ENCODE data around the gene VPS16.
"Not testable (repeated sequence)": the region's sequence is repeated elsewhere in the genome, so short reads cannot be mapped to it uniquely, and the experiment has no call there.

VPS16 gene

DNA sequence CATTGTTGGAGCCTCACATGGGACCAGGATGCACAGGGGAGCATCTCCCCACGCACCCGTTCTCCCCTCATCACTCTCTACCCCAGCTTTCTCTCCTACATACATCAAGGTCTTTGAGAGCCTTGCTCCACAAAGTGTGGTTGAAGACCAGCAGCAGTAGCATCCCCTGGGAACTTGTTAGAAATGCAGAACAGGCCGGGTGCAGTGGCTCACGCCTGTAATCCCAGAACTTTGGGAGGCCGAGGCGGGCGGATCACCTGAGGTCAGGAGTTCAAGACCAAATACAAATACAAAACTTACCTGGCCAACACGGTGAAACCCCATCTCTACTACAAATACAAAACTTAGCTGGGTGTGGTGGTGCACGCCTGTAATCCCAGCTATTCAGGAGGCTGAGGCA lies 32.6 kb upstream of the VPS16 start:
- DNase-seq, result not testable (repeated sequence)

DNA sequence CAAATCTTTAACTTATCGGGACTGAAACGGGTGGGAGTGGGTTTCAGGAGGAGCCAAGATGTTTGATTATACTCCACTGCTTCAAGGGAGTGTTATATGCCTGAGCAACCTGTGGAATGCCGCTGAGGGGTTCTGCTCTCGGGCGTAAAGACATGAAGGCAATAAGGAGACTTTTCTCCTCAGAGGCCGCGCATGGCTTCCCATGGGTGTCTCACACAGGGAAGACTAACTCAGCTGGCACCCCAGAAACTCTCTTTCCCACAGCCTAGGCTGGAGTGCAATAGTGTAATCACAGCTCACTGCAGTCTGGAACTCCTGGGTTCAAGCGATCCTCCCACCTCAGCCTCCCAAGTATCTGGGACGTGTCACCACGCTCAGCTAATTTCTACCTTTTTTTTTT lies 30.9 kb upstream of the VPS16 start:
- peak; percentile 52 for DNase-seq

DNA sequence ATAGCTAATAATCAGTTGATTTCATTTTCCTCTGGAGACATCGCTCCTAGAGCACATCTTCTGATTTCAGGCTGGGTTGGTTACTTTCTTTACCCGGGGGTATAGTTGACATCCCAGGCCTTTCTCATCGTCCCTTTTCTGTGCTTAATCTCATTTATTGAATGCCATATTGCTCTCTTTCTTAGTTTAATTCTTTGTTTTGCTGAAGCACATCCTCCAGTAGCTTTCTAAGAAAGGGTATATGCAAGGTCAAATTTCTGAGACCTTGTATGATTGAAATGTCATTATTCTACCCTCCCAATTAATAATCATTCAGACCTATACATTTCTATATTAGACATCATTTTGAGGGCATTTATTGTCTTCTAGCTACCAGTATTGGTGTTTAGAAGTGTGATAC lies 28.4 kb upstream of the VPS16 start:
- DNase-seq, result no peak

DNA sequence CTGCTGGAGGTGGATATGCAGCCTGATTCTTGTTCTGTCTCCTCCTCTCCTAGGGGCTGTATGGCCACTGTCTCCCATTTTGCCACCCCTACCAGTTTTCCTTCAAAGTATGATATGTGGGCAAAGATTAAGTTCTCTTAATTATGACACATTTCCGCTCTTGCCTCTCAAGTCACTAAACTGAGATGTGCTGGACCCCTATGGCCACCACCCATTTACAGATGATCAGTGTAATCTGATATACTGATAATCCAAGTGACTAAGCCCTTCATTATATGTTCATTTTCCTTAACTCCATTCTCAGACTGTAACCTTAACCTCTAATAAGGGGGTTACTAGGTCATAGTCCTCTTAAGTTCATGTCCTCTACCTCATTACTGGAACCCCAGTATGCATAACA lies 26.5 kb upstream of the VPS16 start:
- DNase-seq, result no peak

DNA sequence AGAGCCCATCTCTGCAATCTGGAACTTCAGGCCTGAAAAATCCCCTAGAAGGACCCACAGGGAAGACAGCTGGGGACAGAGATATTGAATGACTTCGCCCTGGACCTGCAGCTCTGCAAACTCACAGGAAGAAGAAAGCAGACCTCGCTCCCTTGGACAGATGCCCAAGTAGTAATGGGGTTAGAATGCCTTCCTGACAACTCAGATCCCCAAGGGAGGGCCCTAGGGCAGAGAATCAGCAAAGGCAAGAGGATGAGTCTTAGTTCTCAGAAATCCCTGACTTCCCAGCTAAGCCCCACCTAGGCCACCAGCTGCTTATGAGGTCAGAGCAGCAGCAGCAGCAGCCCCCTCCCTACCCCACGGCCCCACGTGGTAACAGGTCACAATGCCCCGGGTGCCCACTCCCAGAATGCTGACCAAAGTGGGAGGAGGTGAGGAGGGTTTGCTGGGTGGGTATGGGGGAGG lies 25.9 kb upstream of the VPS16 start, which contains the start of gene C20orf141:
Gene C20orf141 (plus strand): TSS at position 401 of the 465 bp plus-strand sequence. CDS start 198 bp downstream, outside the sequence.
- DNase-seq, result peak; percentile 93

DNA sequence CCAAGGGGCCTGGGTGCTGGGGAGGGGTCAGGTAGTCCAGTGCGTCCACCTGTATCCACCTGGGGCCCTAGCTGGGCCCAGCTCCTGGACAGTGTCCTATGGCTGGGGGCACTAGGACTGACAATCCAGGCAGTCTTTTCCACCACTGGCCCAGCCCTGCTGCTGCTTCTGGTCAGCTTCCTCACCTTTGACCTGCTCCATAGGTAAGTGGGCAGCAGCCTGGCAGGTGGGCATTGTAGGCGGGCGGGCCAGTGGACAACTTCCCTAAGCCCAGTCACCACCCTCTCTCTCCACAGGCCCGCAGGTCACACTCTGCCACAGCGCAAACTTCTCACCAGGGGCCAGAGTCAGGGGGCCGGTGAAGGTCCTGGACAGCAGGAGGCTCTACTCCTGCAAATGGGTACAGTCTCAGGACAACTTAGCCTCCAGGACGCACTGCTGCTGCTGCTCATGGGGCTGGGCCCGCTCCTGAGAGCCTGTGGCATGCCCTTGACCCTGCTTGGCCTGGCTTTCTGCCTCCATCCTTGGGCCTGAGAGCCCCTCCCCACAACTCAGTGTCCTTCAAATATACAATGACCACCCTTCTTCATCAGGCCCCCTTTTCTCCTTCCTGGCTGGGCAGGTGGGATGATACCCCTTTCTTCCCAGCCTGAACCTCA lies 25.2 kb upstream of the VPS16 start:
- DNase-seq, result no peak

DNA sequence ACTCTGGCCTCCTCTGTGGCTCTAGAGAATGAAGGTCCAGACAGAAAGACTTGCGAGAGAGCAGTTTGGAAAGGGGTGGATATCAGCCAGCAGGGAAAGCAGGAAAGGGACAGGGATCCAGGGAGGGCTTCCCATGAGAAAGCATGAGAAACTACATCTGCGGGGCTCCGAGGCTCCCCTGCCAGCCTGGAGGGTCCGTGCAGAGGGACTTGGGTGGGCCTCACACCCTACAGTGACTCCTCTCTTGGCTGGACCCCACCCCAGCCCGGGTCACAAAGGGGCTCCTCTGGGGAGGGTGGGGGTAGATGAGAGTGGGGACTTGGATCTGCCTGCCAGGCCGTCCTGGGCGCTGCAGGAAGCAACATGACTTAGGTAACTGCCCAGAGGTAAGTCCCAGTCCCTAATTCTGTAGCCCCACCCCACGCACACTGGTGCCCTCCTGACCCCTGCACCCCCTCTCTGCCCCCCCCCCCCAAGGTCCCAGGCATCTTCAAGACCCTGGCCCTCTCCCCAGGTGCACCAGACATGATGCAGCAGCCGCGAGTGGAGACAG lies 24.4 kb upstream of the VPS16 start, which contains the start of gene TMEM239:
Gene TMEM239 (plus strand): TSS at position 335 of the 553 bp plus-strand sequence. CDS start 191 bp downstream, at position 526.
- no peak for DNase-seq

DNA sequence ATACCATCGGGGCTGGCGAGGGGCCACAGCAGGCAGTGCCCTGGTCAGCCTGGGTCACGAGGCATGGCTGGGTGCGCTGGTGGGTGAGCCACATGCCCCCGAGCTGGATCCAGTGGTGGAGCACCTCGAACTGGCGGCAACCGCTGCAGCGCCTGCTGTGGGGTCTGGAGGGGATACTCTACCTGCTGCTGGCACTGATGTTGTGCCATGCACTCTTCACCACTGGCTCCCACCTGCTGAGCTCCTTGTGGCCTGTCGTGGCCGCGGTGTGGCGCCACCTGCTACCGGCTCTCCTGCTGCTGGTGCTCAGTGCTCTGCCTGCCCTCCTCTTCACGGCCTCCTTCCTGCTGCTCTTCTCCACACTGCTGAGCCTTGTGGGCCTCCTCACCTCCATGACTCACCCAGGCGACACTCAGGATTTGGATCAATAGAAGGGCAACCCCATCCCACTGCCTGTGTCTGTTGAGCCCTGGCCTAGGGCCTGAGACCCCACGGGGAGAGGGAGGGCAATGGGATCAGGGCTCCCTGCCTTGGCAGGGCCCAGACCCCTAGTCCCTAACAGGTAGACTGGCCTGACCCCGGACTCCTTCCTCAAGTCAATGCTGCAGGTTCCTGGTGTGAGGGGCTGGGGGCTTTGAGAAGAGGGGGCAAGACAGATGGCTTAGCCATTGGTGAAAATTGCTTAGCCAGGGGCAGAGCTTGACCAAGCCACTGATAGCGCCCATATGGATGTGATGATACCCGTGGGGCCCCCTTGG lies 23.8 kb upstream of the VPS16 start:
- DNase-seq, result no peak

DNA sequence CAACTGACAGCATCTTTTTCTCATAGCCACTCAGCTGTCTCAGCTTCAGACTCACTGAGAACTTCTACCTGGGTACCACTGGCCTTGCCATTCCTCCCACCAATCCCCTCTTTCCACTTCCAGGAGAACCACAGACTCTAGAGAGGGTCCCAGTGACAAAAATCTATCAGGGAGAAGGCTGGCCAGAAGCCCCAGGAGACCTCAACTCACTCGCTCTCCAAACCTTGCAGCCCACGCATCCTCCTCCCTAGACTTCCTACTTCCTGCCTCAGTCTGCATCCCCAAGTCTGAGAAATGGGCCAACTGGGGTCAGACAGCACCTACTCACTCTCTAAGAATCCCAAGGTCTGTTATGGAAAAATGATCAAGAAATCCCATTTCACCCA lies 23.2 kb upstream of the VPS16 start:
- DNase-seq, result no peak

DNA sequence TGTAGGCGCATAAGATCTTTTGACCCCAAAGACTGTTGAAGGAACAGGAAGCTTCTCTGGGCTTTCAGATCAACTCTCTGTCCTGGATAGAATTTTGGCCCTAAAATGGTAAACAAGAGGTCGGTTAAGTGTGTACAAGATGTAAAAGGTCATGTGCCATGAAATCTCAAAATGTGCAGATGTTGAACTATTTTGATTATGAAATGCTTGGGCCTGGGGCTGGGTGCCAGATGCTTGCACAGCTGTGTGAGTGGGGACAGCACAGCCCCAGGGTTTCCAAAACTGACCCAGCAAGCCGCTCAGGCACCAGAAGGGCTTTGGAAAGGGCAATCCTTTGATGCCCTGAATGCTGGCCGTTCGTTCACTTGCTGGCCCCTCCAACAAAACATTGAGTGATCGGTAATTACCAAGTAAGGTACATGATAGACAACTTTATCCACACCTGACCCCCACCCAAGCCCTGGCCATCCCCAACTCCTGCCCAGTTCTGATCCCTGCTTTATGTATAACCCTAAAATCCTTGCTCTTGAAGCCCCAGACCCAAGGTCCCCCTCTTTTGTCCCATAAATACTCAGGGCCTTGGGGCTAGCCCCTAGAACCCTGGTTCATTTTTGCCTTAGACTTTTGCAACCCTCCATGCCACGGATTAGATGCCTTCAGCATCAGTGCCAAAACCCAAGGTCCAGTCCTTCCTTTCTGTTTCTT lies 22.5 kb upstream of the VPS16 start:
- DNase-seq, result no peak

DNA sequence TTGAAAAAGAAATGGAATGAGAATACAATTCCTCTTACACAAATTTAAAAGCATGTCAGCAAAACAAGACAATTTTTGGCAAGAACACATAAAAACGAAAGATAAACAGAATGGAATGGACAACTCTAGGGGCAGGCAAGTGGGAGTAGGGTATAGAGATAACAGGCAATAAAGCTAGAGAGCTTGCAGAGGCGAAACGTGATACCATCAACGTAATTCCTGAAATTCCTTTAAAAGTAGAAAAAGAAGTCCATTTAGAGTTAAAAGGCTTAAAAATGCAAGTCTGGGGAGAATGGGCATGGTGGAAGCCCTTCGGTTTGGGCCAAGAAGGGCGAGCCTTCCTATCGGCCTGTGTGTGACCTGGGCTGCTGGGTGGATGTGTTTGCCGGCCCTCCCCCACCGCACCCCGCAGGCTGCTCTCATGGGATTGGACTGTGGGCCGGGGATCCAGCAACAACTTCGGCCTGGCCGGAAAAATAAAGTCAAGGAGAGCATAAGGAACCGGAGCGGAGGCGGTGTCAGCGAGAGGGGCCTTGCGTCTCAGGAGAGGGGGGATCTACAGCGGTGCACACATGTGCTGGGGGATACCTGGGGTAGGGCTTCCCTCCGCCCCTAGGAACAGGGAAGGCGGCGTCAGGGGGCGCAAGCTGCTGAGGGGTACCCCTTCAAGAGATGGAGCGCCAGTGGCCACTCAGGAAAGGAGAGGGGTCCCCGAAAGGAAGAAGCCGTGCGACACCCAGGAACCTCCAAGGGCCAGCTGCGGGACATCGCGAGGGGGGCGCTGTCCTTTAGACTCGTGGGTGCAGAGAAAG lies 20.3 kb upstream of the VPS16 start:
- DNase-seq, result no peak

DNA sequence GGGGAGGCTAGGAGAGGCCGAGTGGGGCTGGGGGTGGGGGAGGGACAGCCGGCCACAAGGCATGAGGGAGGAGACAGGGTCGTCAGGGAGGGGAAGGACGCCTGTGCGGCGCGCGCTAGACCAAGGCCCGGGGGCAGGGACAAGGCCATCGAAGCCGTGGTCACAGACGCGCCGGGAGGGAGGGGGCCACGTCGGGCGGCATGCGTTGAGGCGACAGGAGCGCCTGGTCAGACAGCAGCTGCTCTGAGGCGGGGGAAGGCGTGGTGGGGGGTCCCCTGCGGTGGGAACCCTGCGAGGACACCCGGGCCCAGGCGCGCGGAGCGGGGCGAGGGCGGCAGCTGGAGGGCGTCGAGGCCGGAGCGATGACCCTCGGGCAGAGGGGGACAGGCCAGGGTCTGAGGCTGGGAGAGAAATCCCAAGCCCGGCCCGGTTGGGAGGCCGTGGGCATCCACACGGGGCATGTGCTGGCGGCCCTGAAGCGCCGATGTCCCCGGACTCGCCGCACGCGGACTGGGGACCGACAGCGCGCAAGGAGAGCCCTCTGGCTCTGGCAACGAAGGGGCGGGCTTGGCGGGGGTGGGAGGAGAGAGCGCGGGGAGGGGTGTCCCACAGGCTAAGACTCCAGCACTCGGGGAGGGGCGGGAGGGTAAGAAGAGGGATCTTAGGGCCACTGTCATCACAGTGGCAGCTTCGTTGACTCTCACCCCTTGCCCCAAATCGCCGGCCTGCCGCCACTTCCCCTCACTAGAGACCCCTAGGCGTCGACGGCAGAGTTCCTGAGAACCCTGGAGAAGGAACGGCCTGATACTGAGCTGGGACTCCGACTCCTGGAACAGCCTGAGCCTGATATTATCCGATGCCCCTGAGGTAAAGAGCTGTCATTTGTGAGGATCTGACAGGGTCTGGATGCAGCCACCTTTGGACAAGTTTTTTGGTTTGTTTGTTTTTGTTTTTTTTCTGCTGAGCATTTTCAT lies 19.4 kb upstream of the VPS16 start:
- no peak for DNase-seq

DNA sequence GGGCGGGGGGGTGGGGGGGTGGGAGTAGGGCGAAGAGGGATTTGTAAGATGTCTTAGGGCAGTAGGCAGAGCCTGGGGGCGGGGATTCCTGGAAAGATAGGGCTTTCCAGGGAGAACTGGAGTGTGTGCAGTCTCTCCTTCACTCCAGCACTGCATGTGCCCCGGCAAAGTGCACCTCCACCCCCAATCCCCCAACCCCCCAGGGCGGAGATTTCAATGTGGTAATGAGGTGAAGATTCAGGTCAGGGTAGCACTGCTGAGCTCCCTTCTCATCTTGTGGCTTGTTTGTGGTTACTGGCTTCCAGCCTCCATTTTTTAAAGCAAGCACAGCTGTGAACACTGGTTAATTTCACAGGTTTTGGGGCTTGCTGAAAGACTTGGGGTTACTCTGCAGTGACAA lies 18.5 kb upstream of the VPS16 start:
- no peak for DNase-seq

DNA sequence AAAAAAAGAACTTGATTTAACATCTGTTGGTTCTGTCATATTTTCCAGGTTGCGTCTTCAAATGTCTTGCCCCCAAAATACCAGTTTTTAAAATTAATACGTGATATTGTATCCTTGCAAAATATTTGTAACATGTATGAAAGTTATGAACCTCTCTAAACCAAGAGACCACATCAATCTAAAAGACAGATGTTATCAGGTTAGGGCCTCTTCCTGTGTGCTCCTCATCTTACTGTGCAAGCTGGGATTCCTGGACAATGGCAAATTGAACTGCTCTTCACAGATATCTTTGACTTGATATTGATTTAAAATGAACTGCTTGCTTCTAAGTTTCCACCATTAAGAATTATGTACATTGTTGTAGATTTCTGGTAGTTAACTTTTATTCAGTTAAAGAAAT lies 14.8 kb upstream of the VPS16 start:
- no peak for DNase-seq

DNA sequence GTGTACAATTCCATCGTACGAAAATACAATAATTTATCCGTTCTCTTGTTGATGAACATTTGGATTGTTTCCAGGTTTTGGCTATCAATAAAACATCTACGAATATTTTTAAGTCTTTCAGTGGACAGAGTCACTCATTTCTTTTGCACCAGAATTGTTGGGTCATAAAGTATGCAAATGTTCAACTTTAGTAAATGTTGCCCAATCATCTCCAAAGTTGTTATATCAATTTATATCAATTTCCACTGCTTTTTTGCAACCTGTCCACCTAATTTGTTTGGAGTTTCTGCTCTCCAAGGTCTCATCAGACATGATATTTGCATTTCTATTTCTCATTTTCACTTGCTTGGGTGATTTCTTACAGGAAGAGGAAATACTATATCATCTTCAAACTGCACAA lies 13.9 kb upstream of the VPS16 start:
- DNase-seq, result no peak

DNA sequence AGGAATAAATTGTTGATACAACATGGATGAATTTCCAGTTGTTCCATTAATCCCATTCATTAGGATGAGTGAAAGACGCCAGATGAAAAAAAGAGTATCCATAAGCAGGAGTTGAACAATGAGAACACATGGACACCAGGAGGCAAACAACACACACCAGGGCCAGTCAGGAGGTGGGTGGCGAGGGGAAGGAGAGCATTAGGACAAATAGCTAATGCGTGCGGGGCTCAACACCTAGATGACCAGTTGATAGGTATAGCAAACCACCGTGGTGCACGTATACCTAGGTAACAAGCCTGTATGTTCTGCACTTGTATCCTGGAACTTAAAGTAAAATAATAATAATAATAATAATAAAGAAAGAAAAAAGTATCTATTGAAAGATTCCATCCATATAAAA lies 11.2 kb upstream of the VPS16 start:
- DNase-seq, result no peak

DNA sequence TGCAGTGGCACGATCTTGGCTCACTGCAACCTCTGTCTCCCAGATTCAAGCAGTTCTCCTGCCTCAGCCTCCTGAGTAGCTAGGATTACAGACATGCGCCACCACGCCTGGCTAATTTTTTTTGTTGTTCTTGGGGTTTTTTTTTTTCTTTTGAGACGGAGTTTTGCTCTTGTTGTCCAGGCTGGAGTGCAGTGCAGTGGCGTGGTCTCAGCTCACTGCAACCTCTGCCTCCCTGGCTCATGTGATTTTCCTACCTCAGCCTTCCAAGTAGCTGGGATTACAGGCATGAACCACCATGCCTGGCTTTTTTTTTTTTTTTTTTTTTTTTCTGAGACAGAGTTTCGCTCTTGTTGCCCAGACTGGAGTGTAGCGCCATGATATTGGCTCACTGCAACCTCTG lies 9.3 kb upstream of the VPS16 start:
- DNase-seq, result not testable (repeated sequence)

DNA sequence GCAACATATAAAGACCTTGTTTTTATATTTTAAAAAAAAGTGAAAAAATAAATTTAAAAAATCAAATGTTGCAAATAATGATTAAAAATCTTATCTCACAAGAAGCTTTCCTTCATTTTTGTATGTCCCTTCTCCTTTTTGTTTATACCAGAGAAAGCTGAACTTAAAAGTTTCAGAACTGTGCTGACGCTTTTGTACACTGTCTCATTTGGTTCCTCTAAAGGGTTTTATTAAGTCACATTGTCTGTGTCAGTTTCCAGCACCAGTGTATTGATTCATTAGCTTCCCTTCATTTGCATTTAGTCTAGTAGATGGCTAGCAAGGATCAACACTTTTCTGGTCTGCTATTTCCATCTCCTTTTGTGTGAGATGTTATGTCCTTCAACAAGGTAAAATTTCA lies 6.8 kb upstream of the VPS16 start:
- no peak for DNase-seq

DNA sequence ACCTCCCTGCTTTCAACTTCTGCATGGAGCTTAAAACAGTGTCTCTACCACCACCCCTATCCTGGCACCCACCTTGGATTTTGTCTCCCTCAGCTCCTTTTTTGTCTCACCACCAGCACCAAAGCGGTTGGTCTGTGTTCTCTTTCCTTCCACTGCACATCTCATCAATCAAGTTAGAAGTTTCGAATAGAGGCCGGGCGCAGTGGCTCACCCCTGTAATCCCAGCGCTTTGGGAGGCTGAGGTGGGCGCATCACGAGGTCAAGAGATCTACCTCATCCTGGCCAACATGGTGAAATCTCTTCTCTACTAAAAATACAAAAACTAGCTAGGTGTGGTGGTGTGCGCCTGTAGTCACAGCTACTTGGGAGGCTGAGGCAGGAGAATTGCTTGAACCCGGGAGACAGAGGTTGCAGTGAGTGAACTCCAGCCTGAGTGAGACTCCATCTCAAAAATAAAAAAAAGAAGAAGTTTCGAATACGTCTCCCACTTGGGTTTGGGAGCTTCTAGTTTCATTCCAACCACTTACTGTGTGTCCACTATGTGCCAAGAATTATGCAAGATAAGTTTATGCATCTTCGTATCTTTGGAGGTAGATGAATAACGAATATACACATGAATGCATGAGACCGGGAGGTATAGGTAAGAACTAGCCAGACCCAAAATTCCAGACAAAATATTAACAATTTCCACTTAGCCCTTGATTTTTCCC lies 6.0 kb upstream of the VPS16 start:
- DNase-seq, result no peak

DNA sequence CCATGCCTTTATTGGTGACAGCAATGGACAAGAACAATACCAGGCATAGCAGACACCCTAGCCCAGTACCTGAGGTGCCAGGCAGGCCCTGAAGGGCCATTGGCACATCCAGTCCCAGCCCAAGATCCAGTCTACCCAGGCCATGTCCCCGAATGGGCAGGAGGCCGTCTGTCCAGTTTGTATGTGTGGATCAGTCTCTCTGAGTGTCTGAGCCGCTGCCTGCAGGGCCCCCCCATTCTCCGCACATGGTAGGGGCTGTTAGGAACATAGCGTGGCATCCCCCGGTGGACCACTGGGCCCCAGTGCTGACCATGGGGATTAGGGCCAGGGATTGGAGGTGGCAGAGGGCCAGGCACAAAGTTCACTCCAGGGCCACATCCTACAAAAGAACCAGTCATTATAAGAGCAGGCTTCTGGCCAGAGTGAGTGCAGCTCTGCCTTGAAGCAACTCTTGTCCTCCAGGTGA lies 5.2 kb upstream of the VPS16 start:
- no peak for DNase-seq

DNA sequence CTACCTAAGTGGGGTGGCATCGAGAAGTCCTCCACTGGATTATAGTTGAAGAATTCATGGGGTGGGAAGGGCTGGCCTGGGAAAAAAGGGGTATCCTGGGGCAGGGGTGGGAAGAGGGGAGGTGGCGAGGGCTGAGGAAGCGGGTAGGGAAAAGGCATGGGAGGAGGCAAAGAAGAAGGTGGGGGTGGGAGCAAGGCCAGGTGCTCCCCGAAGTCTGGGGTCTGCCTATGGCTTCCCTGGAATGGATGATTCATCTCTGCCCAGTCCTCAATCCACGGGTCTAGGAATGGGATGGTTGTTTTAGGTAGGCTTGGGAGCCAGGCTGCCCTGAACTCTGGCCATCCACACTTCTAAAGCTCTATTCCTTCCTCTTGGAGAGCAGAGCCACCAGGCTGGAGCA lies 4.5 kb upstream of the VPS16 start:
- DNase-seq, result no peak
